GM21526 (cell line): ENCODE data around the gene VTI1A.
"Not testable (repeated sequence)": the region's sequence is repeated elsewhere in the genome, so short reads cannot be mapped to it uniquely, and the experiment has no call there.

ENCODE experiments used
- ATAC-seq: cut with Tn5 transposase; IDR thresholded peaks from one replicate; pipeline ENCODE4 v1.9.1; 2021; ENCODE audit warnings: moderate library complexity; ENCODE audit not compliant: unreplicated experiment, low FRiP score

VTI1A gene

DNA sequence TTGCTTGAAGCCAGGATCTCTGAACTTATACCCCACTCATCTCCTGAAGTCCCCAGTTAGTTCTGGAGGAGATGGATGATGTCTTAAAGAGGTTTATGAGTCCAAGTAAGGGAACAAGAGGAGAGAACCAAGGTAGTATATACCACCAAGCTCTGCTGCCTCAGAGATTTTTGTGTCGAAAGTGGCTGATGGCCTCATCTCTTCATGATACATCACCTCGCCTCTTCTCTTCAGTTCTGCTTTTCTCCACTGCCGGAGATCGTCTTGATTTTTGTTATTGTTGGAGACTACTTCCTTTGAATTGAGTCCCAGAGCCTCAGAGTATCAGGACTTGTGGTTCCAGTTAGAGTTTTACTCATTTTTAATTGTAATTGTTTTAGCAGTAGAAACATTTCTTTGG, 1.9 kb downstream of the VTI1A start:
- ATAC-seq = no peak

DNA sequence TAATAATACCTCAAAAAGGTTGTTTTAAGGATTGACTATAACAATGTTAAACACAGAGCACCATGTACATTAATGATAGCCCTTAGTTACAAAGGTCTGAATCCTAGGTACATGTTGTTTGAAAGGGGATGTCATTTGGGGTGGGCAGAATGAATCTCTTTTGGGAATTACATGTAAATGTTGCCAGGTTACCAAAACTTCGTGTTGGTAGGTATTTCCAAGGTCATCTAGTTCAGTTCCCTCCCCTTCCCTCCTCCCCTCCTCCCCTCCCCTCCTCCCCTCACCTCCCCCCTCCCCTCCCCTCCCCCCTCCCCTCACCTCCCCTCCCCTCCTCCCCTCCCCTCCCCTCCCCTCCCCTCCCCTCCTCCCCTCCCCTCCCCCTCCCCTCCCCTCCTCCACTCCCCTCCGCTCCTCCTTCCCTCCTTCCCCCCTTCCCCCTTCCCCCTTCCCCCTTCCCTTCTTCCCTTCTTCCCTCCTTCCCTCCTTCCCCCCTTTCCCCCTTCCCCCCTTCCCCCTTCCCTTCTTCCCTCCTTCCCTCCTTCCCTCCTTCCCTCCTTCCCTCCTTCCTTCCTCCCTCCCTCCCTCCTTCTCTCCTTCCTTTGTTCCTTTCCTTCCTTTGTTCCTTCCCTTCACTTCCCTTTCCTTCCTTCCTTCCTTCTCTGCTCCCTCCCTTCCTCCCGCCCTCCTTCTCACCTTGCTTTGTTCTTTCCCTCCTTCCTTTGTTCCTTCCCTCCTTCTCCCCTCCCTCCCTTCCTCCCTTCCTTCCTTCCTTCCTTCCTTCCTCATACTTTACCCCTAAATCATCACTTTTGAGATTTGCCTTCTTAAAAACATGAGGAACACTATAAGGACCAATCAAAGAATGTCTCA, 8.1 kb downstream of the VTI1A start:
- ATAC-seq = no peak

DNA sequence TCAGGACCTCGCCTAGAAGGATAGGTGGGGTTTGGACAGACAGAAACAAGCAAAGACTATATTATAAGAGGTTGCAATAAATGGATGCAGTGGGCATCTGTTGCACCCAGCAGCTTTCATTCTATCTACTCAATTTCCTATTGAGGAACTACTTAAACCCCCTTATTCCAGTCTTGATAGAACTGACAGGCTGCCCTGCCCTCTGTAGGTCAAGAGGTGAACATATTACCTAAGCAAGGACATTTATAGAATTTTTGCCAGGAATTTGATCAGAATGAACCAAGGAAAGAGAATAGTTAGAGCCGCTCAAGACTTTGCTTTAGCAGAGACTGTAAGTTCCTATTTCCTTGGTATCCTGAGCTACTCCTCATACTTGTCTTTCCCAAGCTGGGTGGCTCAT, 9.5 kb downstream of the VTI1A start:
- ATAC-seq = no peak

DNA sequence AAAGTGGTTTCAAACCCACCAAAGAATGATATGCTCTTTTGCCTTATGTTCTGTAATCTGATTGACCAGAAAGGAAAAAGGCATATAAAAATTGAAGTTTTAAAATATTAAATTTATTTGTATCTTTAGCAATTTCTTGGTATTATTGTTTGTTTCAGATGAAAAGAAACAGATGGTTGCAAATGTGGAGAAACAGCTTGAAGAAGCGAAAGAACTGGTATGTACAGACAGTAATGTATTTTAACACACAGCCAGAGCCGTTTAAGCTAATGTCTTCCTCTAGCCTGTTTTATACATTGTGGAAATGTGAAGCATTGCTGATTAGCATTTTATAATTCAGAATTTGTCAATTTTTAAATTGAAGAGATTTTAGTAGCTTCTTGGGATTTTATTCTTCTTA, 13.4 kb downstream of the VTI1A start:
- no peak for ATAC-seq

DNA sequence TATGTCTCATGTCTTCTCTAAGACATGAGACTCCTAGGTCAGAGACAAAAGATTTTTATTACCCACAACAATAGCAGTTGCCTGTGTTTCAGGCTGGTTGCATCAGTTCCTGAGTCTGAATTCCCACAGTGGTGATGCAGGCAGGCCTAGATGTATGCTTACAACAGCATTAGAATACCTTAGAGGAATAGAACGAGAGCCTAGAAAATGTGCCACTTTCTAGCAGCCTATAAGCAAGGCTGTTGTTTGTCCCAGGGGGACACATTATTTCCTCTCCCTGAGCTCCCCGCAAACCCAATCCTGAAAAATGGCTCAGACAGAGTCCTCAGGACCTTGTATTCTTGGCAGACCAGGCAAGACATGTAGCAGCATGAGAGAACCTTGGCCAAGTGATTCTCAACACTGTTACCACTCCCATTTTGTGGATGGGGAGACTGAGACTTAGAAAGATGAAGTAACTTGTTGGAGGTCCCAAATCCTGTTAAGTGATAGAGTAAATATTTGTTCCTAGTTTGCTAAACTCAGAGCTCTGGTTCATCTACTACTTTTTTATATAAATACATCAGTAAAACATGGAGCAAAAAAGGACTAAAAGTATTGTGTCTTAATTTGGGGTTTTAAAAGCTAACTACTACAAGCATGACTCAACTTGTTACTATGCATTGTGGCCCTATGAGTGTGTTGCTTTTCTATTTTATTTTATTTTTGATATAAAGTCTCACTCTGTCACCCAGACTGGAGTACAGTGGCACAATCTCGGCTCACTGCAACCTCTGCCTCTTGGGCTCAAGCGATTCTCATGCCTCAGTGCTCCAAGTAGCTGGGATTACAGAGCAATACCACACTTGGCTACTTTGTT, 14.2 kb downstream of the VTI1A start:
- ATAC-seq = no peak

DNA sequence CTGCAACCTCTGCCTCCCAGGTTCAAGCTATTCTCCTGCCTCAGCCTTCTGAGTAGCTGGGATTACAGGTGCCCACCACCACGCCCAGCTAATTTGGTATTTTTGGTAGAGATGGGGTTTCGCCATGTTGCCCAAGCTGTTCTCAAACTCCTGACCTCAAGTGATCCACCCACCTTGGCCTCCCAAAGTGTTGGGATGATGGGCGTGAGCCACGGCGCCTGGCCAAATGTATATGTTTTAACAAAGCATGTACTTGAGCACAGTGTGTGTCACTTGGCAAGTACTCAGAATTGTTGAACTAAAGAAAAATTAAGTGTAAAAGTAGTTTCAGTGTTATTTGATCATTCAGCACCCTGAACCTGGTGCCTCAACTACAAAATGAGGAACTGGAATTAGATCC, 17.1 kb downstream of the VTI1A start:
- not testable (repeated sequence) for ATAC-seq

DNA sequence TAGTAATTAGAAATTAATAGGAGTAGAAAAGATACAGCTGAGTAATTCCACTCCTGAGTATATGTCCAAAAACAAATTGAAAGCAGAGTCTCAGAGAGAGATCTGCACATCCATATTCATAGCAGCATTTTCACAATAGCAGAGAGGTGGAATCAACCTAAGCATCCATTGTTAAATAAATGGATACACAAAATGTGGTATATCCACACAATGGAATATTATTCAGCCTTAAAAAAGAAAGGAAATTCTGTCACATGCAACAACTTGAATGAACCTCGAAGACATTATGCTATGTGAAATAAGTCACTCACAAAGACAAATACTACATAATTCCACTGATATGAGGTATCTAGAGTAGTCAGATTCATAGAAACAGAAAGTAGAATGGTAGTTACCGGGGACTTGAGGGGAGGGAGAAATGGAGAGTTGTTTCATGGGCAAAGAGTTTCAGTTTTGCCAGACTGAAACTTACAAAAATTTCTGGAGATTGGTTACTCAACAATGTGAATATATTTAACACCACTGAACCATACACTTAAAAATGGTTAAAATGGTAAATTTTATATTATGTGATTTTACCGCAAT, 18.4 kb downstream of the VTI1A start:
- ATAC-seq = no peak

DNA sequence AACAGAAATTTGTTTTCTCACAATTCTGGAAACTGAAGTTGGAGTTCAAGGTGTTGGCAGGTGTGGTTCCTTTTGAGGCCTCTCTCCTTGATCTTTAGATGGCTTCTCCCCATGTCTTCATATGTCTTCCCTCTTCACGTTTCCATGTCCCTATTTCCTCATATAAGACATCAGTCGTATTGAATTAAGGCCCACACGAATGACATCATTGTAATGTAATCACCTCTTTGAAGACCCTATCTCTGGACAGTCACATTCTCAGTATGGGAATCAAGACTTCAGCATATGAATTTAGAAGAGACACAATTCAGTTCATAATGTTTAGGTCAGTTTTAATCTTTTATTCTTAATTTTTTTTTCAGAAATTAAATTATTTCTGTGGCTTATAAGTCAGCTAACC, 19.8 kb downstream of the VTI1A start:
- ATAC-seq = no peak

DNA sequence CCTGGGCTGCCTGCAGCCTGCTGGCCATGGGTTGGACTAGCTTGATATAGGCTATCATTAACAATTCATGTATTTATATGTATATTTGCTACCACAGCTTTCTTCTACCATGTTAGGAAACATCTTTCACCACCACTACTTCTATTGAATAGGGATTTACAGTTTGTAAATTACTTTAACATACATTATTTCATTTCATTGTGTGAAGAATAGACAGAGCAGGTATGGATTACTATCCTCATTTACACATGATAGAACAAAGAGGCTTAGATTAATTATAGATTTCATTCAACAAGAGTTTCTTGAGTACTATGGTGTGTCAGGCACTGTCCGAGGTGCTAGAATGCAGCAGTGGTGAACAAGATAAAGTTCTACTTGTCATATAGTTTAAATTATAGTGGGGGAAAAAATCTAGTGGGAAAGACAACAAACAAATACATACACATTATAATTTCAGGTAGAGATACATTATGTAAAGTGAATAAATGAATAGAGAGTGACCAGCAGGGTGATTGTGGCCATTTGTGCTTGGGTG, 20.6 kb downstream of the VTI1A start:
- ATAC-seq = no peak

DNA sequence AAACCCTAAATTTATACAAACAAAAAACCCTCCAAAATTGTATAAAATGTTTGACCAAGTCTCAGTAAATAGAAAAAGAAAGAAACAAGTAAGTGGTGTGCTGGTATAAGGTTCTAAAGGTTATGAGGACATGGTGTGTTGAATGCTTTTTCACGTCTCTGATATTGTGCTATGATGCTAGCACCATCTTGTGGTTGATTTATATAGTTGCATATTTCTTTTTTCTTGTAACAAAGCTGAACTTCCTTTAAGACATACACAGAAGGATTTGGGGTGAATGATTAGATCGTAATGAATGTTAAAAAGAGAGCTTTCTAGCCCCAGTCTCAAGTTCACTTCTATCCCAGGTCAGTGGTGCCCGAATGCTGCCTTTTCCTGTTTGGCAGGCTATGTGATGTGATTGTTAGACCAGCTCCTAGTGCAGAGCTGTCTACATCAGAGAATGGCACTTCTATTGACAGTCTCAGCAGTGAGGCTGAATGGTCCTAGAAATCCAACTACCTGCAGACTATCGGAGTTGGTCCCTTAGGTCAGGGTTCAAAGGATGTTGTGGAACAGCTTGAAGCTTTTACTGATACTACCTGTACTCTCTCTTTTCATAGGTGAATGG, 25.0 kb downstream of the VTI1A start:
- no peak for ATAC-seq

DNA sequence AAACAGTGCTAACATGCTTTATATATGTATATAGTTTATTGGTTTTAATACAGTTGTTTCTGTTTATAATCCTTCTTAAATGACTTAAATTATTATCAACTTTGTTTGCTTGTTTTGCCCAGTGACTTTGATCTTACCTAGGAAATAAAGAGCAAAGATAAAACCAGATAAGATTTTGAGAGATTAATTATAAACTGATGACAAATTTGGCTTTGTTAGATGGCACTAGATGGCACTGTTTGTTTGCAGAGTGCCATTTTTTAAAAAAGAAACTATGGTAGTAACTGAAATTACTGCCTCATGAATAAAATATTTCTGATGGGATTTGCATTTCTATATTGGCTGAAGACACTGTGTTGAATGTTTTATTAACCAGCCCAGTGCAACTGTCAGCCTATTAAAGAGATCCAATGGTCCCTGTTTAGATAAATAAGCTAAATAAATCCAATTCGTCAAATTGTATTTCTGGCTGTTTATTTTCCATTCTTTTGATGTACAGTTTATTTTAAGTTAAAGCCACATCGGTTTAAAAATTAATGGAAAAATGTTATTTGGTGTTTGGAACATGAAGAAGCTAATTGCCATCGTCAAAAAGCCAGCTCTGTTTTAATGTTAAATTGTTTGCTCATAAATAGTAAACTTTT, 28.7 kb downstream of the VTI1A start:
- ATAC-seq = no peak

DNA sequence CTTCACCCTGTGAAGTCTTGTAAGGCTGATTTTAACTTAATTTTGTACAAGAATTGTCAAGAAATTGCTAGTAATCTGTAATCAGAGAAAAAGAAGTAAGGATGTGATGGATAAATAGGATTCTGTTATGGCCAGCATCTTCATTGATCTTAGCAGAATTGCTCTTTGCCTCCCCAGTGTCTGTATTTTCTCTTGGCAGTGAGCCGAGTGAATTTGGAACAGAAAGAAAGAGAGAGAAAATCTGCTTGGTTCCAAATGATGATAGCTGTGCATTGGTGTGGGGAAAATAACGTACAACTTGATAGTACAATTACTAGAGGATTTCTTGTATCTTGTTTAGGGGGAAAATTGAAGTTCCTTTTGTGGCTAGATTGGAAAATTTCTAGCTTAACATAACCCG, 34.6 kb downstream of the VTI1A start:
- no peak for ATAC-seq

DNA sequence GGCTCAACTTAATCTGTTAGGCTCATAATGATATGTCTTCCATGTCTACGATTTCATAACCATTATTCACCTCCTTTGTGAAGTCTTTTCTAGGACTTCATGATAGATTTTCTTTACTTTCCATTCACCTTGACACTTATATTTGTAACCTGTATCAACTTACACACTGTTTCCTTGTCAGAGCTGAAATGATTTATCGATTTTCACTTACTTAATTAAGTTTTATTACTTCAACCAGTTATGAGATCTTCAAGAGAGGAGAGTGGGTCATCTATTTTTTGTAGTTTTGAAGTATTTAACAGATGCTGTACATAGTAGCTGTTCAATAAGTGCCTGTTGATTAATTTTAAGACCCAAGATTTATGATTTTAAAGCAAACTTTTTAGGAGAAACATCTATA, 37.4 kb downstream of the VTI1A start:
- no peak for ATAC-seq

DNA sequence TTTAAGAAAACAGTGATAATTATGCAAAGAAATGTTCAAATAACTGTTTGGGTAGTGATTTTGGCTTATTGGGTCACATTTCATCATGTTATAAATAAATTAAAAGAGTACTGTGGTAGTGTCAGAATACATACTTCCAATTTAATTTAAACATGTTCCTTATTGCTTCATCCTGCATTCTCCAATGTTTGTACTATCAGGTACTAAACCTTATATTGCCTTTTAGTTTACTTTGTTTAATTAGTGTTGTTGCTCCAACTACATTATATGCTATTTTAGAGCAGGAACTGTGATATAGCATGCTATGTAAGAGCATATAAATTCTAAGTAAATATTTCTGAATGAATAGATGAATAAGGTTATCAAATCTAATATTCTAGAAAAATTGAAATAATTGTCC, 40.9 kb downstream of the VTI1A start:
- ATAC-seq = no peak

DNA sequence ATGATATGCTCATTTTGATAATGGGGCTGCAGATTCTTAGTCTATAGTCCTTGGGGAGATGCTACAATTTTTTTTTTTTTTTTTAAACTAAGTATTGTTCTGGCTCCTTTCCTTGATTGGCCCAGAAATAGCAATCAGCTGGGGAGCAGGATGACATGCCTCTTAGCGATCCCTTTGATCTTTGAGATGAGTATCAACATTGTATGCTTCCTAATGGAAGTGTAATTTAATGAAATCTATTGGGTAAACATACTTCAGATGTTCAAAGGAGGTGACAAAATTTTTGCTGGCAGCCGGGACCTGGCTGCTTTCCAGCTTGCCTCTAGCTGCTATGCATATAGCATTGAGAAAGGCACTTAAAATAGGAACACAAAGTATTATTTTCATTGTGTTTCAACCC, 43.5 kb downstream of the VTI1A start:
- no peak for ATAC-seq

DNA sequence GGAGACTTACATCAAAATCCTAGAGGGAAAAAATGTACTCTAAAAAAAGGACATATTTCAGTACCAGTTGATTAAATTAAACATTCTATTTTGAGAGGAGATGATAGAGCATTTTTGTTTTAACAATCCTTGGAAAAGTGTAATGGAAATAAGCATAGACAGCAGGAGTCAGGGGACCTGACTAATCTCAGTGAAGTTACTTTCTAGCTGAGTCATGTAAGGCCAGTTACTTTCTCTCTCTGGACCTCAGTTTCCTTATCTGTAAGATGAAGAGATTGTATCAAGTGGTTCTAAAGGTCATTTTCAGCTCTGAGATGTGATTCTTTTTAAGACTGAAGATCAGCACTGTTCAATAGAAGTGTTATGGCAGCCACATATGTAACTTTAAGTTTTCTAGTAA, 44.1 kb downstream of the VTI1A start:
- no peak for ATAC-seq

DNA sequence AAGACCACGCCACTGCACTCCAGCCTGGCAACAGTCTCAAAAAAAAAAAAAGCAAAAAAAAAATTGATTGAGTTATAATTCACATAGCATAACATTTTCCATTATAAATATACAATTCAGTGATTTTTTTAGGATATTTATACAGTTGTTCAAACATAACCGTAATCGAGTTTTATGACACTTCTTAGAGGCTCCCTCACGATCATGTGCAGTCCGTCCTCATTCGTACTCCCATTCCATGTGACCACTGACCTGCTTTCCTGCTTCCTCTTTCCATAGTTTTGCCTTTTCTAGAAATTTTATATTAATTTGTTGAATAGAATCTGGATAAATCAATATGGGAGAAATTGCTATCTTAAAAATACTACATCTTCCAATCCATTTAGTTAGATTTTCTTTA, 45.7 kb downstream of the VTI1A start:
- no peak for ATAC-seq

DNA sequence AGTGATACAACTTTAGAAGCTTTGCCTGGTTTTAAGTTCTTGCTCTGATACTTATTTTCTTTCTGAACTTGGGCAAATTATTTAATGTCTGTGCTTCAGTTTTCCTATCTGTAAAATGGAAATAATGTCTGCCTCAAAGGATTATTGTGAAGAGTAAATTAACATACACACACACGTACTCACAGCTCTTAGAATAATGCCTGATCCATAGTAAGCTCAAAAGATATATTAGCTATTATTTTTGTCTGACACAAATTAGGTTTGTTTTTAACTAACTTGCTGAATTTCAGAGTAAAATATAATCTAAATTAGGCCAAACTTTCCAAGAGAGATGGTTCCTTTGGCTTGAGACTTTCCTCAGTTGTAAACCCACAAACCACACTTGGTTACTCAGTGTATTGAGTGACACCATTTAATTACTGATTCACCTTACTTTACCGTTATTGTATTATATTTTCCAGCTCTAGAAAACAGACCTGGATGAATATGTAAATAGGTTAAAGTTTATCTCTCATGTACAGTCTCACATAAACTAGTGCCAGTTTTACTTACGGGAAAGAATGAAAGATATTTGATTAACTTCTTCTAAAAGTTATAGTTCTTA, 50.4 kb downstream of the VTI1A start:
- ATAC-seq = no peak

DNA sequence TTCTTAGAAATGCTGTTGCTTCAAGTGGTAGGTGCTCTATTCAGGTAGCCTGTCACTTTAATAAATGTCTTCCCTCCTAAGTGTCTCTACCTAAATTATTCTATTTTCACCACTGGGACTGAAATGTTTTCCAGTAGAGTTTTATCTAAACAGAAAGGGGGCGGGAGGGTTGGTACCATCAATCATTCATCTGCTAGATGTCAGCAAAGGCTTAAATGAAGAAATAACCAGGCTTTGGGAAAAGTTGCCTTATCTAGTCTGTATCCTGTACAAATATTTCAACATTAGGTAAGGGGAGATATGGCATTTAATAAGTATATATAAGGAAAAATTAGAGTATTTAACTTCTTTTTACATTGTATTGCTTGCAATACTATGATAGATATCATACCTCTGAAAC, 51.8 kb downstream of the VTI1A start:
- no peak for ATAC-seq

DNA sequence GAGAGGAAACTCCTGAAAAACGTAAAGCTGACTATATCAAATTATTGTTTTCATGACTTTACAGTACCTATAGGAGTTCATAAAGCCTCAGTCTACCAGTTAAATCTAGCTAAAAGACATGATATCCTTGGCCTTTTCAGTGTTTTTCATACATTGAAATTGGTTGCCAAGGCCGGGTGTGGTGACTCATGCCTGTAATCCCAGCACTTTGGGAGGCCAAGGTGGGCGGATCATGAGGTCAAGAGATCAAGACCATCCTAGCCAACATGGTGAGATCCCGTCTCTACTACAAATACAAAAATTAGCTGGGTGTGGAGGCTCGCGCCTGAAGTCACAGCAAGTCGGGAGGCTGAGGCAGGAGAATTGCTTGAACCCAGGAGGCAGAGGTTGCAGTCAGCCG, 53.0 kb downstream of the VTI1A start:
- ATAC-seq = not testable (repeated sequence)
